Measurements from ENCODE around the gene ARPC1A.
"Not testable (repeated sequence)": the region's sequence is repeated elsewhere in the genome, so short reads cannot be mapped to it uniquely, and the experiment has no call there.

Gene ARPC1A

DNA sequence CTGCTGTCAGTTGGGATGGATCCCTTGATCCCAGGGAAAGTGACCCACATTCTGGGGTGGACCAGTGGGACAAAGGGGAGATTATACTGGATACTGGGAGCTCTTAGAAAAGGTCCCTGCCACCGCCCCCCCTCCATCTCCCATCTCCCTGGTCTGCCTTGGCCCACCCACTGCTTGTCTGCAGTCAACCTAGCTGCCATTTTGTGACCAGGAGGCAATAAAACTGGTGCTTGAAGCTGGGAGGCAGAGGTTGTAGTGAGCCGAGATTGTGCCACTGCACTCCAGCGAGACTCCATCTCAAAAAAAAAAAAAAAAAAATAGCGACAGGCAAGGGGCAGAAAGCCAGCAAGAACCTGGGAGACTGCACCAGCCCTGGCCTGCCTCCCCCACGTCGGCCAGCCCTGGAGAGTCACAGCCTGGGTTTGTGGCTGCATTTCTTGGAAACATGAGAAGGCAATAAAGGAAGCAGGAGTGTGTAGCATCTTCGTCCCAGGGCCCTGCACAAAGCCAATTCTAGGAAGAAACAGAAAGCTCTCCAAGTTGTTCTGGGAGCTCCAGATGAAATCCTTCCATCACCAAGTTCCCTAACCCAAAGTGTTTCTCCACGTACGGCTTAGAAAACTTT is 44.2 kb downstream of the ARPC1A start:
- no peak for DNase-seq (ENCODE audit: low read depth, low spot score)

DNA sequence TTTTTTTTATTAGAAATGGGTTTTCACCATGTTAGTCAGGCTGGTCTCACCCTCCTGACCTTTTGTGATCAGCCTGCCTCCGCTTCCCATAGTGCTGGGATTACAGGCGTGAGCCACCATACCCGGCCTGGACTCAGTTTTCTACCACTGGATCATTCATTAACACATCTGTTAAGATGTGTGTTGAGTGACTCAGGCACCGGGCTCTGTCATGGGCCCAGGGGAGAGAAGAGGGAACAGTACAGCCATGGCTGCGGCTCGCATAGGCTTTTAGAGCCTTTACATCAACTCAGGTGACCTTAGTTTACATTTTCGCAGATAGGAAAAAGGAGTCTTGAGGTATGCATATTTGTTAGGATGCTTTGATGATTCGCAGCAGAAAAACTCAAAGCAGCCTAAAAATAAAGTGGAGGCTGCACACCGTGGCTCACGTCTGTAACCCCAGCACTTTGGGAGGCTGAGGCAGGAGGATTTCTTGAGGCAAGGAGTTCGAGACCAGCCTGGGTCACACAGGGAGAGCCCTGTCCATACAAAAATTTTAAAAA is 45.8 kb downstream of the ARPC1A start:
- no peak for DNase-seq (ENCODE audit: low read depth, low spot score)

DNA sequence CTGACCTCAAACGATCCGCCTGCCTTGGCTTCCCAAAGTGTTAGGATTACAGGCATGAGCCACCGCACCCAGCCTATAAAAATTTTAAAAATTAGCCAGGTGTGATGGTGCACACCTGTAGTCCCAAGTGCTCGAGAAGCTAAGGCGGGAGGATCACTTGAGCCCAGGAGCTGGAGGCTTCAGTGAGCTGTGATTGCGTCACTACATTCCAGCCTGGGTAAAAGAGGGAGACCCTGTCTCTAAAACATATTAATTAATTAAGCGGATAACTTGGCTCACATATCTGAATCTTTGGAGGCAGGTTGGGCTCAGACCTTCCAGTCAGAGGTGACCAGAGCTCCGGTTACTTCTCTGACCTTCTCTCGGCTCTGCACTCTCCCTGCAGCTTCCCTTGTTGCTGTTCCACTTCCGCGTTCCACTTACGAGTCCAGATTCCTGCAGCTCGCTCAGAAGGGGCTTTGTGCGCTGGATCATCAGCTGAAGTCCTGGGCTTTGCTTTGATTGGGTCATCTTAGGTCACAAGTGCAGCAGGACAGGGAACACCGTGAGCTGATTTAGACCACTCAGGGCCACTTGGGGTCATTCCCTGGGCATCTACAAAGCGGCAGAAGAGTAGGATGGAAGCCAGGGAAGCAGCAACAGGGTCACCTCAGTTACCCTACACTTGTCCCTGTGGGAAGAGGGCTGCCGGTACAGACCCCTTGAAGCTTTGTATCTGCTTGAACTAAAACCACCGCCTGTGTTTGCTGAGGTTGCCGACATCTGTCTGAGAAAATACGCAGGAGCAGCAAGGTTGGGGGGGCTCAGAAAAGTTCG is 46.8 kb downstream of the ARPC1A start:
- DNase-seq (ENCODE audit: low read depth, low spot score): no peak

DNA sequence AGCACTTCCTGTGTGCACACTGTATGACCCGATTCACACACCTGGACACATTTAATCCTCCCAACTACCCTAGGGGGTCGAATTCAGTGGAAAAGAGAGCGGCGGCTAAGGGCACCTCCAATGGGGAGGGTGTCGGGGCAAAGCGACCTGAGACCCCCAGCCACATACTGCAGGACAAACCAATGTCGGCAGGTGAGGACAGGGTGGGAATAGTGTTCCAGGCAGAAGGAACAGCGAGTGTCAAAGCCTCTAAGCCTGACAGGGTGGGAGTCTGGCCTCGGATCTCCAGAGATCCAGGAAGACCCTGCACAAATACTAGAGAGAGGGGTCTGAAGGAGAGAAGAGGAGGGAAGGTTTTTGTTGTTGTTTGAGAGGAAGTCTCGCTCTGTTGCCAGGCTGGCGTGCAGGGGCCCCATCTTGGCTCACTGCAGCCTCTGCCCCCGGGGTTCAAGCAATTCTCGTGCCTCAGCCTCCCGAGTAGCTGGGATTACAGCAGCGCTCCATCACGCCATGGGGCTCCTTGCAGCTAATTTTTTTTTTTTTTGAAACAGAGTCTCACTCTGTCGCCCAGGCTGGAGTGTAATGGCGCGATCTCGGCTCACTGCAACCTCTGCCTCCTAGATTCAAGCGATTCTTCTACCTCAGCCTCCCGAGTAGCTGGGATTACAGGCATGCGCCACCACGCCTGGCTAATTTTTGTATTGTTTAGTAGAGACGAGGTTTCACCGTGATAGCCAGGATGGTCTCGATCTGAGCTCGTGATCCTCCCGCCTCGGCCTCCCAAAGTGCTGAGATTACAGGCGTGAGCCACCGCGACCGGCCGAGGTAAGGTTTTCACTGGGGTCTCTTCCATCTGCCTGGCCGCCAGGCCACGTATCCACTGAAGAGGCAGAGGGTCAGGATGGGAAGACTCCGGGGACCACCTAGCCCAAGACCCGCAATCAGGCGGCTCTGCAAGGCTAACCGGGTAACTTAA is 47.7 kb downstream of the ARPC1A start:
- no peak for DNase-seq (ENCODE audit: low read depth, low spot score)

DNA sequence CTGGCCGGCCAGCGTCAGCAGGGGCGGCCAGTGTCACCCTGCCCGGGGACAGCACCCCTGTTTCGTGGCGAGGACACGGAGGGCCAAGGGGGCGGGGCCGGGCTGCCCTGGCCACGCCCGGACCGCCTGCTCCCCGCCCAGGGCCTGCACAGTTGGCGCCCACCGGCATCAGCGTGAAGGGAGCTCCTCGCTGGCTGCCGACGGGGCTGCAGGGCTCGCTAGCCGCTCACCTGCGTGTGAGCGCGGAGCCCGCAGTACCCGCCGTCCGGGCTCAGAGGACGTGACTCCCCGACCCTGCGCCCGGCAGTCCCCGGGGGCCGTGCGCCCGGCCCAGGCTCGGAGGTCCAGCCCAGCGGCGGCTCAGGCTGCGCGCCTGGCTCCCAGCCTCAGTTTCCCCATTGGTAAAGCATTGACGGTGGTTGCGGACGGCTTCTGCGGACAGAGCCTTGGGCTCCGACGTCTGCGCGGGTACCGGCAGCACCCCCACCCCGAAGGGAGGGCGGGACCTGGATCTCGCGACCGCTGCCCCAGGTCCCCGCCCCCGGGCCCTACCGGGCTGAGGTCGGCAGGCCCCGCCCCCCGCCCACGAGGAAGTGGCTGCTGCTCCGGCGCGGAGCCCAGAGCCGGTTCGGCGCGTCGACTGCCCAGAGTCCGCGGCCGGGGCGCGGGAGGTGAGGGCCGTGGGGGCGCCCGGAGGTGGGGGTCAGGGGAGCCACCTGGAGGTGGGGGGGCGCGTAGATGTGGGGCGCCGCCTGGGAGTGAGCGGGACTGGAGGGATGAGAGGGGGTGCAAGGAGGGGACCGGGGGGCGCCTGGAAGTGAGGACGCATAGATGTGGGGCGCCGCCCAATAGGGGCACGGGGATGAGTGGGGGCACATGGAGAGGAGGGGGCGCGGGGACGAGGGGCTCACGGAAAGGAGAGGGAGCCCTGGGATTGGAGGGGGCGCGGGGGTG is 48.7 kb downstream of the ARPC1A start, which contains the start of gene ARPC1B:
TSS of gene ARPC1B (plus strand) at position 620 of the 954 bp plus-strand sequence. CDS start 10,985 bp downstream, outside the sequence.
- peak; percentile 80 for DNase-seq (ENCODE audit: low read depth, low spot score)

DNA sequence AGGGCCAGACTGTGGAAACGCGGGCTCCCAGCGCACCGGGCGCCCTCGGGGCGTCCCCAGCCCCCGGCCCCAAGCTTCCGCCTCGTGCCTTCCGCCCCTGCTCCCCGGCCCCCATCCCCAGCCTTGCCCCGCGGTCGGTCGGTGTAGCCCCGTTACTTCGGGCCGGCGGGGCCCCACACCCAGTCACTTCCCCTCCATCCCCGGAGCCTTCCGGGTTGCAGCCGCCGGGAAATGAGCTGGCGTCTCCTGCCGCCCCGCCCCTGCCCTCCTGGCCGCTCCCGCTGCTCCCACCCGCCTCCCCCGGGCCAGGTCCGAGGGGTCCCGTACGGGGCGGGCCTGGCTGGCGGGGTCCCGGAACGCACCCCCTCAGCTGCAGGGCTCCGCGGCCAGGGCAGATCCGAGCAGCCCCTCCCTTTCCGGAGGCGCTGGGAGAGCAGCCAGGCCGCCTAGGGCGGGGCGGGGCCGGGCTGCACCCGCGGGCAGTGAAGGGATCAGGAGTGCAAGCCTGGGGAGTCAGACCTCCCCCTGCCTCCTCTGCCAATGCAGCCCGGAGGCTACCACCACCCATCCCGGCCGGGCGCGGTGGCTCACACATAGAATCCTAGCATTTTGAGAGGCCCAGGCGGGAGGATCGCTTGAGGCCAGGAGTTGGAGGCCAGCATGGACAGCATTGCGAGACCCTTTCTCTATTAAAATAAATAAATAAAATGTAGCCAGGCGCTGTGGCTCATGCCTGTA is 49.5 kb downstream of the ARPC1A start:
- no peak for DNase-seq (ENCODE audit: low read depth, low spot score)

DNA sequence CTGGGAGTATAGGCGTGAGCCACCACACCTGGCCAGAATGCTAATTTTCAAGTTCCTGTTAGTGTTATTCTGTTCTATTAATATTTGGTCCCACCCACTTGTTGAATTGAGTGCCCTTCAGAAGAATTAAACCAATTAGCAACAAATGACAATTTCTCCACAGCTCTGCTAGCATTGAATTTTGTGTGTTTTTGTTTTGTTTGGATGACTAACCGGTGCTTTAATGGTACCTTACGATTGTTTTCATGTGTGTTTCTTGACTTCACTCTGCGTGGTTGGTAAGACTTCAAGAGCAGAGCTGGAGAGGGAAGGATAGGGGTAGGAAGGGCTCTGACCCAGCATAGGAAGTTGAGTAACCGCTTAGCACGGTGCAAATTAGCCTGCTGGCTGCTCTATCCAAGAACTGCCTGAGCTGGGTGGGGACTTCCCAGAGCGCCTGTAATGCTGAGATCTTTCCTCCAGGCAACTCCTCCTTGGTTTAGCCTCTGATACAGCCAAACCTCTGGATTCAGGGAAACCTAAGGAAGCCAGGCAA is 53.4 kb downstream of the ARPC1A start:
- DNase-seq (ENCODE audit: low read depth, low spot score): no peak

DNA sequence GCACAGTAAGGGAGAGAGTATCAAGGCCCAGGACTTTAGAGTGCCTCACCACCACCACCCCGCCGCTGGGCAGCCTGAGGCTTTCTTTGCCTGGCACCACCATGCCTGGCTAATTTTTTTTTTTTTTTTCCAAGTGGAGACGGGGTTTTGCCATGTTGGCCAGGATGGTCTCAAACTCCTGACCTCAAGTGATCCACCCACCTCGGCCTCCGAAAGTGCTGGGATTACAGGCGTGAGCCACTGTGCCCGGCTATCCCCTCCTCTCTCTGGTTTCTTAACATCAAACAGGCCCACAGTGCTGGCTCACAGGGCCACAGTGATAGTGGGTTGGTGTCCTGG is 54.0 kb downstream of the ARPC1A start:
- not testable (repeated sequence) for DNase-seq (ENCODE audit: low read depth, low spot score)

DNA sequence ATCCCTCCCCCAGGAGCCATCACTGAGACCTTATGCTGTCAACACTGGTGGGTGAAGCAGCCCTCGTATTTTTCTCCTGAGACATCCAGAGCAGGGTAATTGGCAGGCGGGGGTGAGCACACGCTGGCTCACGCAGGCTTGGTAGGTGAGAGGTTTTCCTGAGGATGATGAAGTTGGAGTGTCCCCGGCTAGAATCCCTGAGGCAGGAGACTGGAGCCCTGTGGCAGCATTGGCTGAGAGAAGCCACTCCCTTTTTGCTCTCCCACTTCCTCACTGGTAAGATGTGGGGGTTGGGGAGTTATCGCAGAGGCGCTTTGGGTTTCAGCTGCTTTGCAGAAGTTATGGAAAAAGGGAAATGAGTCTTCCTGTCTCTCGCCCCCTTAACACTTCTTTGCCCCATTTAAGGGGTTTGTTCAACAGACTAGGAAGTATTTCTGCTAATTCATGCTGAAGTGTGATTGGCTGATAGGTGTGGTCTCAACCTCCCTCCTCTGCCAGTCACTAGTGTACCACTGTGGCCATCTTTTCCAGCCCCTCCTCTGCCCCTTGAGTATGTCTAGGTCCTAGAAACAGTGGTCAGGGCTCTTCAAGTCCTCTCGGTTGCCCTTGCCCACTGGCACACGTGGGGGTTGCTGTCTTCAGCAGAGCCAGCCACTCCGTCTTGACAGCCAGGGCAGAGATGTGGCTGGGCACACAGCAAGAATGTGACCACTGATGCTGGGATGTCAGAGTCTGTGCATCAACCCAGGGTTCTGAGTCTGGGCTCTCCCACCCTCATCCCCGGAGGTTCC is 54.5 kb downstream of the ARPC1A start:
- DNase-seq (ENCODE audit: low read depth, low spot score): no peak

DNA sequence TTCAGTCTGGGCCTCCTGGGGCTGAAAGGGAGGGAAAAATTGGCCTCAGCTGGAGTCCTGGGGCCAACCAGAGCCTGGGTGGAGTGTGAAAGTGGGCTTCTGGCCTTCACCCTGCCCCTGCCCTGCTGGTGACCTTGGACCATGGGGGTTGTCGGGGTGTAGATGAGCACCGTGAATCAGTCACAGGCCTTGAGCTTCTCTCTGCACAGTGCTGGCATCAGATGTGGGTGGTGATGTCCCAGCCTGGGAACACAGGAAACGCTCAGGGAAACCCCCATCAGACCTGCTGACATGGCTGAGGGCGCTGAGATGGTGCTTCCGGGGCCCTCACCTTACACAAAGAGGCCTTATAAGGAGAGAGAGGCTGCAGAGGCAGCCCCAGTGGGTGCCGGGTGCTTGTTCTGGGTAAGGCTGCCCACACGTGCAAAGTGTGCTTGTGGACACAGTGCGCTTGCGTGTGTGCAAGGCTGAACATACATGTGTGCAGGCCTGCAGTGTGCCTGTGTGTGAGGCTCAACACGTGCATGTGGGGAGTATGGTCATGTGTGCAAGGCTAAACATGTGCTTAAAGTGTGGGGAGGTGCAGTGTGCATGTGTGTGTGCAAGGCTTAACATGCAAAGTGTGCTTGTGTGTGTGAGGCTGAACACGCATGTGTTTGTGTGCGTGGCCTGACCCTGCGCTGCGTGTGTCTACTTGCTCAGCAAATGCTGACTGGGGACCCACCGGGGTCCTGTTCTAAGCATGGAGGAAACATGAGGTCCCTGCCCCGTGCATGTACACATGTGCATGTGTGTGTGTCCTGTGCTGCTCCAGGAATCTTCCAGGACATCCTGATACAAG is 55.3 kb downstream of the ARPC1A start:
- DNase-seq (ENCODE audit: low read depth, low spot score): peak; percentile 79

DNA sequence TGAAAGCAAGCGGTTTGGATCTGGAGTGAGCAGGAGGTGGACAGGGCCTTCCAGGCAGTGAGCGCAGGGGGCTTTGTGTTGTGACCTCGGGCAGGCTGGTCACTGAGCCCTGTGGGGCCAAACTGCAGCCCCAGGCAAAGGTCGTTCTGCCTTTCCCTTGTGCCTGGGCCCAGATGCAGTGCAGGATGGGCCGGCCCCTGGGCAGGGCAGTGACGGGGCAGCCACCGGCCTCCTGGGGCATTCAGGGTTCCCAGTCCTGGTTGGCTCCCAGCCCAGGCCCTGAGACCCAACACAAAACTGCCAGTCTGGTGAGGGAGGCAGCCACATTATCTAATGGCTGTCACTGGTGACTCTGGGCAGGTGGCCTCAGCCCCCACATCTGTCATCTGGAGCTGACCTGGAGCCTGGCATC is 56.0 kb downstream of the ARPC1A start:
- no peak for DNase-seq (ENCODE audit: low read depth, low spot score)

DNA sequence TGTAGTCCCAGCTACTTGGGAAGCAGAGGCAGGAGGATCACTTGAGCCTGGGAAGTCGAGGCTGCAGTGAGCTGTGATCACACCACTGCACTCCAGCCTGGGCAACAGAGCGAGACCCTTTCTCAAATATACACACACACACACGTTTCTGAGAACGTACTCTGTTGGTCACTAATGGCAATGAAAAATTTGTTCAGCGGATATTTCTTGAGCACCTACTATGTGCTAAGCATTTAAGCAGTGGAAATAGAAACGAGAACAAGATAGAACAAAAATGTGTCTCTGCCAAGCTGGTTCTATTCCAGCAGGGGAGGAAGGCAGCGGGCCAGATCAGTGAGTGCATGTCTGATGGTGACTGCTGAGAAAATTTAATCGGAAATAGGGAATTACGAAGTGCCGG is 57.5 kb downstream of the ARPC1A start:
- DNase-seq (ENCODE audit: low read depth, low spot score): no peak

DNA sequence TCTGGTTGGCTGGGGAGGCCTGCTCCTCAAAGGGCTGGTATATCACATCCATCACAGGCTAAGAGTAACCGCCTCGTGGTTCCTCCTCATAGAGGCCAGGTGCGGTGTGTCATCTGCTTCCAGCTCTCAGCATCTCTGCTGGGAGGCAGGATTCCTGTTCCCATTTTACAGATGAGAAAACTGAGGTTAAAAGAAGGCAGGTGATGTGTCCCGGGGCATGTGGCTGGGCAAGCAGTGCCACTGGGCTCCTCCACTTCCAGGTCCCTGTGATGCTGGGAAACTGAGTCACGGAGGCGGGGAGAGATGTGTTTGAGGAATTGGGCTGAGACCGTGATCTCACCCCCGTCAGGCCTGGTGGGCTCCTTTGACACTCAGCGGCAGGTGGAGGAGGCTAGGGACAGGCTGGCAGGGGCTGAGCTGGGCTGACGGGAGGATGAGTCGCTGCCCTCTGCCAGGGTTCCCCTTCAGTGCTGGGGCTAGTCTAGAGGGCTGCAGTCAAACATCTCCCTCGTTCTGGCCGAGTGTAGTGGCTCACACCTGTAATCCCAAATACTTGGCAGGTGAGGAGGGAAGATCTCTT is 58.2 kb downstream of the ARPC1A start:
- no peak for DNase-seq (ENCODE audit: low read depth, low spot score)

DNA sequence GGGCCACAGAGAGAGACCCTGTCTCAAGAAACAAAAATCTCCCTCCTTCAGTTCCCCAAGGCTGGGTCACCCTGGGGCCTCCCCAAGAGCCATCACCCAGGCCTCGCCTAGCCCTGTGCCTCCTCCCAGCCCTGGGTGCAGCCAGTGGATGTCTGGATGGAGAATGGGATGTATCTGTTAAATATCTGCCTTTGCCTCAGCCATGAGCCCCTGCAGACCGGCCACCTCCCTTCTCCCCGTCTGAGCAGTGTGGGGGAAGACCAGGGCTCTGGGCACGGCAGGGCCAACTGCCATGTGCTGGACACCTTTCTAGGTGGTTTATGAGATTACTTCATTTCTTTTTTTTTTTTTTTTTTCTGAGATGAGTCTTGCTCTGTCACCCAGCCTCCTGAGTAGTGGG is 58.8 kb downstream of the ARPC1A start:
- no peak for DNase-seq (ENCODE audit: low read depth, low spot score)

DNA sequence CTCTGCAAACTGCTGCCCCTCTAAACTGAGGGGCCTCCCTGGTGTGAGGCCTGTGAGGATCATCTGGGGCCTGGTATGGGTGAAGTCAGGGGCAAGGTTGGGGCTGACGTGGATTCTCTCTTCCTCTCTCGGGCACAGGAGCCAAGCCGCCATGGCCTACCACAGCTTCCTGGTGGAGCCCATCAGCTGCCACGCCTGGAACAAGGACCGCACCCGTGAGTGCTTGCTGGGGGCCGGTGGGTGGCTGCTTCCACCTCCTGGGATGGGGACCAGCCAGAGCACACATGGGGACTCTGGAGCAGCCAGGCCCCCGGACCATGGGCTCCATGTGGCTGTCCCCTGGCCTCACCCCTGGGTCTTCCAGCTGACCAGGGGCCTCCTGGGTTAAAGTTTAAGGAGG is 59.9 kb downstream of the ARPC1A start:
- no peak for DNase-seq (ENCODE audit: low read depth, low spot score)

DNA sequence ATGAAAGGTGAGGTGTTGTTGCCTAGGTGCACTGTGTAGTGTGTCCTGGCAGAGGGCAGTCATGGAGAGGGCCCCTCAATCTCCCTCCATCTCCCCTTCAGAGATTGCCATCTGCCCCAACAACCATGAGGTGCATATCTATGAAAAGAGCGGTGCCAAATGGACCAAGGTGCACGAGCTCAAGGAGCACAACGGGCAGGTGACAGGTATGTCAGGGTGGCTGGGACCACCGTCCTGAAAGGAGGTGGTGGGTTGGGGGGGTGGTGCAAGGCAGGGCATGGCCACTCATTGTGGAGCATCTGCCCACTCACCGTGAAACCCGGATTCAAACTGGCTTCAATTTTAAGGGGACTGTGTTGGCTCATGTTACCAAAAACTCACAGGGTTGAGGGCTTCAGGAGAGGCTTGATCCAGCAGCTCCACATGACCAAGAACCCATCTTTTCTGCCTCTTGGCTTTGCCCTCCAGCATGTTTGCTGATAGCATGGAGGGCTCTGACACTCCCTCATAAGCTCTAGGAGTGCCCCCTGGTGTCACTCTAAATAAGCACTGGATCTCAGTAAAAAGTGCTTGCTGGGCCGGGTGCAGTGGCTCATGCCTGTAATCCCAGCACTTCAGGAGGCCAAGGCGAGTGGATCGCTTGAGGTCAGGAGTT is 61.0 kb downstream of the ARPC1A start:
- no peak for DNase-seq (ENCODE audit: low read depth, low spot score)

DNA sequence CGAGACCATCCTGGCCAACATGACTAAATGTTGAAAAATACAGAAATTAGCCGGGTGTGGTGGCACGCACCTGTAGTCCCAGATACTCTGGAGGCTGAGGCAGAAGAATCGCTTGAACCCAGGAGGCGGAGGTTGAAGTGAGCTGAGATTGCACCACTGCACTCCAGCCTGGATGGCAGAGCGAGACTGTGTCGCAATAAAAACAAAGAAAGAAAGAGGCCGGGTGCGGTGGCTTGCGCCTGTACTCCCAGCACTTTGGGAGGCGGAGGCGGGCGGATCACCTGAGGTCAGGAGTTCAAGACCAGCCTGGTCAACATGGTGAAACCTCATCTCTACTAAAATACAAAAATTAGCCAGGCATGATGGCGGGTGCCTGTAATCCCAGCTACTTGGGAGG is 61.5 kb downstream of the ARPC1A start:
- DNase-seq (ENCODE audit: low read depth, low spot score): not testable (repeated sequence)

All from activated naive CD8-positive, alpha-beta T cell treated with anti-CD3 and anti-CD28 coated beads, Interleukin-2, amount 50 U/mL, for 16 hours (primary cell).